GM18907 (cell line): Measurements from ENCODE around the gene IQCH.

ENCODE experiments used
- ATAC-seq: cut with Tn5 transposase; IDR thresholded peaks from one replicate; pipeline ENCODE4 v1.9.1; 2021; ENCODE audit warnings: mild to moderate bottlenecking, moderate library complexity; ENCODE audit not compliant: unreplicated experiment

IQCH gene

DNA sequence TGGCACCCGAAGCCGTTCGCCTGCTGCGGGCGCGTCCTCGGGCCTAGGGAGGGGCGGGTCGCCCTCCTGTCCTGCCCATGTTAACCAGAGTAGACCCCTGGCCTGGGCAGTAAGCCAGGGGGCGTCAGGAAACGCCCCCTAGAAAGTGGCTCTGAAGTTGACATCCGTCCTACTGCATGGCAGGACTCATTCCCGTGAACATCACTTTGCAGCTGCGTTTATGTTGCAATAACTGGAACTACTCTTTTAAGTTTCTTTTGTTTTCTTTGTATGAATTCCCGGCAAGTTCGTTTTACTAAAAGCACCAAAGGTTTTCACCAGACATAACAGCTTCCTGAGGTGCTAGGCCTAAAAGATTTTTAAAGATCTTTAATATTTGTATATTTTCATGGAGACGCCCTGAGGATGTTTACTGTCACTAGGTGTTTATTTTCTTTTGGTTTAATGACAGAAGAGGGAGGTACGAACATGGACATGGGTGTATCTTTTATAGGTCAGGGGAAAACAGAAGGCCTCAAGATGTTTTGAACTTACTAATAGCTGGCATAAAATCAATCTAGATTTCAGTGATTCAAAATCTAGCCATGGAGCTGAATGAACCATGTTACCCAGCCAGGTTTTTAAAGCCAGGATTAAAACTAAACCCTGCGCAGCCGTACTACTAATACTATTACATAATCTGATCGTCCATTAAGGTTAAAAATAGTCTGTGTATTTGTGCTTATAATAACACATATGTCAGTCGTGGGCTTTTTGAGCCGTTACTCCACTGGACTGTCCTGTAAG, 267.4 kb downstream of the IQCH start:
- ATAC-seq: no peak

DNA sequence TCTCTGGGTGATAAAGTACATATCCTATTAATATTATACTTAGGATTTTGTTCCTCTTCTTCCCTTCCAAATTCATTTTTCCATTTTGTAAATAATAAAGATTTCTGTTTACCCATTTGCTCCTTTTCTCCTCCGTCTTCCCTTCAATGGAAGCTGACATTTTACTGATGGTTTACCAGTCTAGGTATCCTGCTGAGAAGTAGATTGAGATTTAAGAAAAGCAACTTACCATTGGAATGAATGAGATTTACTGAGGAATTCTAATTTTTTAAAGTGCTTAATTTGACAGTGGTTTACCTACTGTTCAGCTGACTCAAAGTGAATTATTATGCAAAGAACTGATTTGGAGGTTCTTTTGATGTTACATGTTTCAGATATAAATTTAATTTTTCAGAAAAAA, 268.7 kb downstream of the IQCH start:
- ATAC-seq: no peak

DNA sequence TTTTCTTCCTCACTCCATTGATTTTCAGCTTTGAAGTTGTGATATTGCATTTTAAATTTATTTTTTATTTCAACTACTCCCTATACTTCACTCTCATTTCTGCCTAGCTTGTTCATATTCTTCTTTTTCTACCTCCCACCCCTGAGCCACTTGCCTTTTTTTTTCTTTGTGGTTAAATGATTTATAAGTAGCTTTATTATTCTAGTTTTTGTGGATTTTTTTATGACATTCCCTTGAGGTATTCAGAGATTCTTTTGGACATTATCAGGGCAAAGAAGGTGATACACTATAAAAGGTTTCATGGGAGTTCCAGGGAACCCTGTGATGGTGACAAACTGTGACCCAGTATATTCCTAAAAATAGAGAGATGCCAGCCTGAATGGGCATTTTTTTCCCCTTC, 269.6 kb downstream of the IQCH start:
- no peak for ATAC-seq

DNA sequence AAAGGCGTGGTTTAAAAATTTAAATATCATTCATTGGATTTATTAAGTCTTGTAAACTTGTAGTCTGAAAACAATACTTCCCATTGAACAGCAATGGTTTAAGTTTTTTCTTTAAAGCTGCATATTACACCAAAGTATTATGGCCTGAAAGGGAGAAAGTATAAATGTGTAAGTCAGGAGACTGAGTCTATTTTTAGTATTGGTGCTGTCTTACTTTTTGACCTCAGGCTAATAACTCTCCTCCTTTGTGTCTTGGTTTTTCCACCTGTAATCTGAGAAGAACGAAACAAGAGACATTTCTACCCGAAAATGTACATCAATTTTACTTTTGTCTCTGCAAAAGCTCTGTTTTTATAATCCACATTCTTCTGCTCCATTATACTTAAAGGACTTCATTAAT, 273.9 kb downstream of the IQCH start:
- ATAC-seq: no peak

DNA sequence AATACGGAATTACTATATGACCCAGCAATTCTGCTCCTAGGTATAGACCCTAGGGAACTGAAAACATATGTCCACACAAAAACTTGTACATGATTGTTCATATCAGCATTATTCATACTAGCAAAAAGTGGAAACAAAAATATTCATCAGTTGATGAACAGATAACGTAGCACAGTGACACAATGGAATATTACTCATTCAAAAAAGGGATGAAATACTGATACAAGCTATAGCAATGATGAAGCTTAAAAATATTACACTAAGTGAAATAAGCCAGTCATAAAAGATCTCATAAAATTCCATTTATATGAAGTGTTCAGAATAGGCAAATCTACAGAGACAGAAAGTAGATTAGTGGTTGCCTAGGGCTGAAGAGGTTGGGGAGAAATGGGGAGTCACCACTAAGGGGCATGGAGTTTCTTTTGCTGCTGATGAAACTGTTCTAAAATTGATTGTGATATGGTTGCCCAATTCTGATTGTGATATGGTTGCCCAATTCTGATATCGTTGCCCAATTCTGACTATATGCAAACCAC, 276.9 kb downstream of the IQCH start:
- no peak for ATAC-seq

DNA sequence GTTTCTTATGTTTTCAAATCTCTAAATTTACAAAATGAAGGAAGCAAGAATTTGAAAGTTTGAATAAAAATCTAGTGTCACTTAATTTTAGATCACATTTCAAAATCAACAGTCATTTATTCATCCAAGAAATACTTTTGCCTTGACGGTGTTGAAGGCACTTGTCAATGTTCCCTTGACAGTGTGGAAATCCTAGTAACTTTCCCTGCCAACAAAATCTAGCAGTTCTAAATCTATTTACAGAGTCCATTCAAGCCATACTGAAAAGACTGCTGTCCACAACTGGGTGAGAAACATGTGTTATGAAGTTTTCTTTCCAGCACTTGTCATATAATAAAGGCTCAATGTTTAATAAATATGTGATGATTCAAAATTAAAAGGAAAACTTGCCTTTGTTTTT, 279.3 kb downstream of the IQCH start:
- no peak for ATAC-seq

DNA sequence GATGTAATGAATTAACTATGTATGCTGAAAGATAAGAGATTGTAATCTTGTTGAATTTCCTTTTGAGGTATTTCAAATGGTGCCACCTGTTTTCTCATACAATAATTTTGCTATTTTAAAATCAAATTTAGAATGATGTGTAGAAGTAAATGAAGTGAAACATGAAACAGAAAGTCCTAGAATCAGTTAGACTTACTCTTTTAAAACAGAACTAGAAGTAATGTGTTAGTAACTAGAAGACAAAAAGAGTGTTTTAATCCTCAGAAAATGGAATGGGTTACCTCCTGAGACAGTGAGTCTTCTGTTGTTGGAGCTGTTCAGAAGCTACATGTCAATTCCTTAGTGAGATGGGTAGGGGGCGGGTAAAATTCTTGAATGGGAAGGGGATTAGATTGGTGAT, 279.8 kb downstream of the IQCH start:
- no peak for ATAC-seq

DNA sequence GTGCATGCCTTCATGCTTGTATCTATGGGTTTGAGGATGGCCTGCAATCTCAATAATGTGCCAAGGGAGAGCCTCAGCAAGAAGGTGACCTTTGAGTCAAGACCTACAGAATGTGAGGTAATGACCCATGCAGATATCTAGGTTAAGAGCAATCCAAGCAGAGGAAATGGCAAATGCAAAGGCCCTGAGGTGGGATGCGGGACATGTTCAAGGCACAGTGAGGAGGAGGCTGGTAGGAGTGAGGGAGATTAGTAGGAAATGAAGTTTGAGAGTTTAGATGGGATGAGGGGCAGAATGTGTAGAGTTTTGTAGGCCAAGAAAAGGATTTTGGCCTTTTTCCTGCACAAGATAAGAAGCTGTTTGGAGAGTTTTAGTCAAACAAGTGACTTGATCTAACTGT, 283.2 kb downstream of the IQCH start:
- no peak for ATAC-seq

DNA sequence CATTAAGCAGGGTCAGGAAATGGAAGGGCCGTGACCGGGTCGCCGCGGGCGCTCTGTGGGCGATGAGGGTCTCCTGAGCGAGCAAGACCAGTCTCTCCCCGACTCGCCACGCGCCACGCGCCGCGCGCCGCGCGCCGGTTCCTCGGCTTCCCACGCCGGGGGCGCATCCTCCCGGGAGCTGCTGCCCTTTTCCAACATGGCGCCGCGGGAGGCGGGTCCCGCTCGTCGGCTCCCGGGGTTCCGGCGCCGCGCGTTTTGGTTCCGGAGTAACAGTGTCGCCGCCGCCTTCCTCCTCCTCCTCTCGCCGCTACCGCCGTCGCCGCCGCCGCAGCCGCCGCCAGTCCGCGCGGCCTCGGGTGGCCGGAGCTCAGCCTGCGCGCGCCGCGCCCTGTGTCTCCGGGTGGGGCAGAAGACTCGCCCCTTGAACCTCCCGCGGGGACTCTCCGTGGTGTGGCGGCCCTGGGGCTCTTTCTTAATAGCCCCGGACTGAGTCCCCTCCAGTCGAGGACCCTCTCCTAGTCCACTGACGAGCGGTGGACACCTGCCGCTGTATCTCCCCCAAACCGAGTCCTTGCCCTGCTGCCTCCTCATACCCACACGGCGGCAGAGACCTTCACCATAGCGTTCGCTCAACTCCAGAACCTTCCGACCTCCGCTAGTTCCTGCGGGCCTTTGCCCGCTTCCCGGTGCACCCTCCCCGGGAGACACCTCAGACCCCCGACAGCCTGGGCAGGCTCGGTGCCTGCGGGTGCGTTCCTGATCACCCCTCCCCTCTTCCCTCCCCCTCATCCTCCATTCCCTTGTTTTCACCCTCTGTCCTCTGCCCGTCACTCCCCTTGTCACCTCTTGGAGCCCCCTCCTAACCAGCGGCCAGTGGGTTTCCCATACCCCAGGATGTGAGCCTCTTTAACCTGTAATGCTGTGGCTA, 288.1 kb downstream of the IQCH start, which contains the start of gene MAP2K5:
MAP2K5 (plus strand) TSS at position 284 of the 928 bp plus-strand sequence; CDS start at position 917, 633 bp downstream.
- ATAC-seq: peak; percentile 58

DNA sequence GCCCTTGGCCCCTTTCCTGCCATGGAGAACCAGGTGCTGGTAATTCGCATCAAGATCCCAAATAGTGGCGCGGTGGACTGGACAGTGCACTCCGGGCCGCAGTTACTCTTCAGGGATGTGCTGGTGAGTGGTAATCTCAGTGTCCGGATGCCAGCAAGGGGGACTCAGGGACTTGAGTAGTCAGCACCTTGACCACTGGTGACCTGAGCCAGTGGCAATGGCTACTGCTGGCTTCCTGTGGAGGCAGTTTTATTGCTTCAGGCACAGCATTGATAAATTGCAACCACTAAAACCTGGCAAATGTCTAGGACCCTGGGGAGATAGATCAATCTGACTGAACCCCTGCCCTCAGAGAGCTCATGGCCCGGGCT, 288.7 kb downstream of the IQCH start:
- ATAC-seq: no peak

DNA sequence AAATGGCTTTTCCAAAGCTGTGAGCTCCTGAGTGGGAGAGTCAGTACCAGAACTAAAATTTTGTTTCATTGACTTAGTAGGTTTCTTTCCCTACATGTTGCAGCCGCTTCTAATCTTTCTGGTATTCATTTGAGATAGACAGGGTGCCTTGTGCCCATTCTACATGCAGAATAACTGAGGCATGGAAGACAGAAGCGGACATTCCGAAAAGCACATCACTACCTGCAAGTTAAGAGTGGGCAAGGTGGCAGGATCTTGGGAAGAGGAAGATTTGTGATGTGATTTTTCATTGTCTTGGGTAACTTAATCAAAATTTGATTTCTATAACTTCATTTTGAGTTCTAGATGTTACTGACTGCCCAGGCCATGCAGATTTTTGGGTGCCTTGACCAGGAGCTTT, 289.9 kb downstream of the IQCH start:
- ATAC-seq: no peak

DNA sequence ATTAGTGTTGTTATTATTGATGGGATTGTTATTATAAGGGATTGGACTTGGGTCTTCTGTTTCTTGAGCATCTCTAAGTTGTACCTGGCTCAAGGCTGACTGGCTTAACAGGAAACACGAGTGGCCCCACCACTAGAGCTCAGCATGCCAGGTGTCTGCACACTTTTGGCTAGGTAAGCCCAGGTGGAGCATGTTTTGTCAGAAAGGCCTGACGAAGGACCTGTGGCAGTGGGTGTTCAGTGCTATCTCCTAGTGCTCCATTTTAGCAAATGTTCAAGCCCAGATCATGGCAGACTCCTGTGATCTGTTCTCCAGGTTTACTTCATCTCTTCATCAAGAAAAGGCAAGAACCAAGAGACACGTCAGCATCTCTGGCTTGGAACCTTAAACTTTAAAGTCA, 291.3 kb downstream of the IQCH start:
- no peak for ATAC-seq

DNA sequence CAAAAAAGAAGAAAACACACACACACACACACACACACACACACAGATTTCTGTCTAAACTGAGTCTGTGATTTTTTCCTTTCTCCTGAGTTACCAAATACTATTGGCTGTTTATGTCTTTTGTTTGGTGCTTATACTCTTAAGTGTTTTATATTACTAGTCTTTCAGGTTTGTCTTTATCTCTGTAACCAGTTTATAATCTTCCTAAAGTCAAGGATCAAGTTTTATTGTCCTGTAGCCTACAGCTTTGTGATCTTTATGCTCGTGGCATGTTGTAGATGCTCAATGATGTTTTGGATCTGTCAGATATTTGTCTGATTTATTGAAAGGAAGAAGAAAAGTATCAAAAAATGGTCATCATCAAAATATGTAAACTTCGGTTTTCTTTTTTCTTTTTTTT, 292.5 kb downstream of the IQCH start:
- ATAC-seq: no peak

DNA sequence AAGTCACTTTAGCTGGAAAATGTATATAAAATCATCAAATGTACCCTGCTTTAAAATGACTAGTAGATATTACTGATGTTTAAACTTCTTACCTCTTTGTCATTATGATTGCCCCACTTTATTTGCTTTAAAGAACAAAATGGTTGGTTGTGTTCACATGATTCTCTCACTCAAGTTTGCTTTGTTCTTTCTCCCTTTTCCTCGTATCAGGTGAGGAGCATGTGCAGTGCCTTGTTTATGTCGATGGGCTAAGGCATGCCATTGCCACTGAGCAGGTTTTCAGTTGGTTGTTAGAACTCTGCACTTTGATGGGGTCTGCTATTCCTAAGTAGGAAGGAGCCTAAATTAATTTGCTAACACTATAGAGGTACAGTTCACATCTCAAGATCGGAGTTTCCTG, 293.2 kb downstream of the IQCH start:
- ATAC-seq: no peak

DNA sequence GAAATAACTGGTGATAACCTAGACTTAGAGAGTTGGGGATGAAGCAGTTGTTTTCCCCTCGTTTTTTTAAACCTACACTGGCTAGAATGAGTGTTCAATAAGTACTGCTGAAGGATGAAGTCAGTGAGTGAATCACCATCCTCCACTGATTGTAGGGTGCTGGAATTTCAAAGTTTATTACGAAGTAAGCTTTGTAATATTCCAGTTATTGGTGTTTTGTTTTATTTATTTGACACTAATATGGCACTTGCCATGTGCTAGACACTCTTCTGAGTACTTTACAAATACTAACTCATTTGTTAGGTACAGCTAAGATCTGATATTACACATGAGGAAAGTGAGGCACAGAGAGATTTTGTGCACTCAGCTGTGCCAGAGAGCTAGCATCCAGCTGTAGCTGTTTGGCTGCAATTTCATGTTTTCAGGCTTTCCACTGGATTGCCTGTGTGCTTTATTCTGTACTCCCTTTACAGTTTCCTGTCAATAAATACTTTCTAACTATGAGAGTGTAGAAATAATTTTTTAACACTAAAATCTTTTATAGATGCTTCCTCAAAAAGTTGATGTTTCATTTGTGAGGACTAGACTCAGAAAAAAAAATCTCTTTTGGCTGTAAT, 293.8 kb downstream of the IQCH start:
- ATAC-seq: no peak

DNA sequence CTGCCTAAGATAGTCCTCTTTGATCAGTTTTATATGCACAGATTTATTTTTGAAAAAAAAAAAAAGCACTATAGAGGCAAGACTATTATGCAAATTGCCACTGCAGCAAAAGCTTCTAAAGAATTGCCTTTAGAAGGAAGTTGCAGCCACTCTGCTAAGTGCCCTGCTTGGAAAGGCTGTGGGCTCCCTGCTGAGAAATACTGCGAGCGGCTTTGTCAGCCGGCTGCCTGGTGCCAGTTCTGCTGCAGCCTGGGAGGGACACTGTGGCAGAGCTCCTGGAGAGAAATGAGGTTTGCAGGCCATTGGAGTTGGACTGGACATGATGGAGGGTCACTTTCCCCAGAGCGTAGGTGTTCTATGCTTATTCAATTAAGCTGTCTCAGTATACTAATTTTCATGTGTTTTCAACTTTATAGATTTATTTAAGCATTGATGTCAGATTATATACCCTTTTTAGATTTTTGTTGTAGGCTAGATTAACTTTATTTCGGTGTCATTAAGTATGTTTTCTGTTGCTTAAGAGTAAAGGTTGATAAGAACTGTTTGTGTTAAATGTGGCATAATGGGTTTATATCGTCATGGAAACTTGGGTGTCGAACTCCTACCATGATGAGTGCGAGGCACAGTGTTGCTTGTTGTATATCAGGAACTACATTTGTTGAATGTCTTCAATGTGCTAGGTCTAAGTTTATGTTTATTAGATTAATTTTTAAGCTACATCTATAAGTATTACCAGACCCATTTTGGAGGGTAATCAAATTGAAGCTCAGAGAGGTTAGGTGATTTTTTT, 294.5 kb downstream of the IQCH start:
- ATAC-seq: no peak

DNA sequence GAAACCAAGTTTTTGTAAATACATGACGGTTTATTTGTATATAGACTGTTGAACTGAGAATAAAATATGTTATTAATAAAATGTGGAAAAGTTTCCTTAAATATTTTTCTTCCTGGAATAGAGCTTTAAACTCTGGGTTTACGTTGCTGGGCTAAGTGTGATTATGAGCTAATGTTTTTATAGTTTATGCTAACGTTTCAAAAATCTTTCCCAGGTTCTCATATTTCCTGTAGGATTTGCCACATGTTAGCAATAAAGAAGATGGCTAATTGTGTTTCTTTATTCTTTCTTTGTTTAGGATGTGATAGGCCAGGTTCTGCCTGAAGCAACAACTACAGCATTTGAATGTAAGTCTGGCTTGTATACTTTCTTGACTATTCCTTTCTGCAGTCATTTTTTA, 295.1 kb downstream of the IQCH start:
- no peak for ATAC-seq

DNA sequence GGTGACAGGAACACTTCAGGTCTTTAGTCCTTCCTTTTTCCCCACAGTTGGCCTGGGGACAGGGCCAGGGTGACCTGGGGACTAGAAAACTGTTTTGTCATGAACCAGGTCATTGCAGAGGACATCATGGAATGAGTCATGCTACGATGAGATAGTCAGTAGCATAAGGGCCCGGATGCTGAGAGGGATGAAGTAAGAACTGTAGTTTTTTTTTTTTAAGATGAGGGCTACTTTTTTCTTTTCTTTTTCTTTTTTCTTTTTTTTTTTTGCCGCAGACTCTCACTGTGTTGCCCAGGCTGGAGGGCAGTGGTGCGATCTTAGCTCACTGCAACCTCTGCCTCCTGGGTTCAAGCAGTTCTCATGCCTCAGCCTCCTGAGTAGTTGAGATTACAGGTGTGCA, 295.9 kb downstream of the IQCH start:
- no peak for ATAC-seq

DNA sequence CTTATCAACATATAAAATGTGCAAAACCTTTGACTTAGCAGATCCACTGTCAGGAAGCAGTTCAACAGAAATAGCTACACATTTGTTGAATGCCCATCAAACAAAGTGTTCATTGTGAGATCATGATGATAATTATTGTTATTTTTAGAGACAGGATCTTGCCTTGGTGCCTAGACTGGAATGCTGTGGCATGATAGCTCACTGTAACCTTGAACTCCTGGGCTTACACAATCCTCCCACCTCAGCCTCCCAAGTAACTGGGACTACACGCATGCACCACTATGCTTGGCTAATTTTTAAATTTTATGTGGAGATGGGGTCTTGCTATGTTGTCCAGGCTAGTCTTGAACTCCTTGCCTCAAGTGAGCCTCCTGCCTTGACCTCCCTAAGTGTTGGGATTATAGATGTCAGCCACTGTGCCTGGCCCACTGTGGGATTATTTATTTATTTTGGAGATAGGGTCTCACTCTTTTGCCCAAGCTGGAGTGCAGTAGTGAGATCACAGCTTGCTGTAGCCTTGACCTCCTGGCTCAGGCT, 296.7 kb downstream of the IQCH start:
- no peak for ATAC-seq
